C4-2B (cell line): Measurements from ENCODE around the gene SLC6A2.

ENCODE experiments used
- CTCF ChIP-seq: fragments of 450-650 bp; conservative IDR thresholded peaks from 2 replicates; pipeline ENCODE4 v1.5.1; 2017; ENCODE audit warnings: mild to moderate bottlenecking
- ZFX ChIP-seq: fragments of 450-650 bp; IDR thresholded peaks from 2 replicates; pipeline ENCODE4 v1.6.1; 2017

DNA sequence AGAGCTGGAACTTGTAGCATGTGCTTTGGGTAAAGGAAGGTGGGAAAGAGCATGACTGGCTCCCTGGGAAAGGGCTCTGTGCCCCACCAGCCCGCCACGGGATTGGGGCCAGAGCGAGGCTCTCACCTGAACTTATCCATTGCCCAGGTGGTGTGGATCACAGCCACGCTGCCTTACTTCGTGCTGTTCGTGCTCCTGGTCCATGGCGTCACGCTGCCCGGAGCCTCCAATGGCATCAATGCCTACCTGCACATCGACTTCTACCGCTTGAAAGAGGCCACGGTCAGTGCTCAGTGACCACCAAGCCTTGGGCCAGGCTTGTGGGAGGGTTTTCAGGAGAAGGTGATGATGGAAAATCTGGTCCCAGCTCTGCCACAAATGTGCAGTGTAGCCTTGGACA, 36.0 kb downstream of the SLC6A2 start:
- TF ChIP-seq CTCF (no peak), ZFX (no peak)
